ENCODE measurements around the gene CEP112.

DNA sequence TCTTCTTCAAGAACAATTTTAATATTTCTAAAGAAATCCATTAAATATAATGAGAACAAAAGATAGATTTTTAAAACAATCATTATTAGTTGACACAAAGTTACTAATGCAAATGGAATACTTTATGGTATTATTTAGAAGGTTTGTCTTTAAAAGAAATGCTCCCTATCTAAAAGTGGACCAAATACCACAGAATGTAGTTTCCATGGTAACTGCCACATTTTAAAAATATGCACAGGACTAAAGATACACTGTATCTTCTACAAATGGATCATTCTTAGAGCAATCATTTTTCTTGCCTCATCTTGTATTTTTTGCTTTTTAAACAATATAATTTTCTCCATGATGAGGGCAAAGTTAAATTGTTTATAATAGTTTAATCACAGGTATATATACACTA lies 296.0 kb downstream of the CEP112 start:
- TF ChIP-seq, protein P1, sequence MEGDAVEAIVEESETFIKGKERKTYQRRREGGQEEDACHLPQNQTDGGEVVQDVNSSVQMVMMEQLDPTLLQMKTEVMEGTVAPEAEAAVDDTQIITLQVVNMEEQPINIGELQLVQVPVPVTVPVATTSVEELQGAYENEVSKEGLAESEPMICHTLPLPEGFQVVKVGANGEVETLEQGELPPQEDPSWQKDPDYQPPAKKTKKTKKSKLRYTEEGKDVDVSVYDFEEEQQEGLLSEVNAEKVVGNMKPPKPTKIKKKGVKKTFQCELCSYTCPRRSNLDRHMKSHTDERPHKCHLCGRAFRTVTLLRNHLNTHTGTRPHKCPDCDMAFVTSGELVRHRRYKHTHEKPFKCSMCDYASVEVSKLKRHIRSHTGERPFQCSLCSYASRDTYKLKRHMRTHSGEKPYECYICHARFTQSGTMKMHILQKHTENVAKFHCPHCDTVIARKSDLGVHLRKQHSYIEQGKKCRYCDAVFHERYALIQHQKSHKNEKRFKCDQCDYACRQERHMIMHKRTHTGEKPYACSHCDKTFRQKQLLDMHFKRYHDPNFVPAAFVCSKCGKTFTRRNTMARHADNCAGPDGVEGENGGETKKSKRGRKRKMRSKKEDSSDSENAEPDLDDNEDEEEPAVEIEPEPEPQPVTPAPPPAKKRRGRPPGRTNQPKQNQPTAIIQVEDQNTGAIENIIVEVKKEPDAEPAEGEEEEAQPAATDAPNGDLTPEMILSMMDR (IDR thresholded peaks at IDR 0.05): no peak
- TF ChIP-seq POLR2A (IDR thresholded peaks at IDR 0.05): no peak

Measured in testis (tissue), 2 donors.